SK-N-SH (cell line): ENCODE data around the gene ZDHHC8. TPM values are rescaled to one million over a fixed set of nuclear protein-coding genes. Genes with fewer than 3 reads are reported as not detected.

Experiments
- CTCF ChIA-PET: fragments of 300-600, 350-600 bp; formaldehyde crosslinking; extraction: SDS; loops from one replicate; lab custom pipeline; 2021; lab: Yijun Ruan, JAX
- POLR2A ChIA-PET: fragments of 350-600 bp; sonication (Branson Sonifier 250); formaldehyde crosslinking; extraction: SDS; loops from one replicate; lab custom pipeline; 2020; ENCODE audit warnings: antibody characterized with exemption, inconsistent platforms; lab: Yijun Ruan, JAX
- DNase-seq: peaks from one replicate; pipeline ENCODE4 v3.0.0; 2012
- H2AFZ ChIP-seq: fragments of 200-600 bp; sonication (generic); 2 replicates; pipeline ENCODE4 v1.8.1; 2016; ENCODE audit warnings: antibody characterized with exemption, mild to moderate bottlenecking, low read depth
- H3F3A ChIP-seq: fragments of 200-600 bp; sonication (generic); replicated peaks from 2 replicates; pipeline ENCODE3; 2016; ENCODE audit warnings: antibody characterized with exemption, mild to moderate bottlenecking; ENCODE audit not compliant: insufficient read depth
- H3K27ac ChIP-seq, 2 experiments: fragments of 200-500 bp in 1 of 2; fragments of 200-600 bp in 1 of 2; sonication (Bioruptor generic) in 1 of 2; sonication (generic), shearing (Covaris generic) in 1 of 2; 2 replicates each; pipeline versions ENCODE4 v1.5.1 to v1.6.1; 2014 to 2016; ENCODE audit warnings: low read depth in 2 of 2, inconsistent platforms in 1 of 2, low read length in 1 of 2, mild to moderate bottlenecking in 1 of 2, mixed read lengths in 1 of 2
- H3K27me3 ChIP-seq: fragments of 200-600 bp; sonication (generic), shearing (Covaris generic); 2 replicates; pipeline ENCODE4 v1.6.1; 2016; ENCODE audit warnings: mixed run types; ENCODE audit not compliant: insufficient read depth
- H3K36me3 ChIP-seq, 2 experiments: fragments of 200-500 bp in 1 of 2; fragments of 200-600 bp in 1 of 2; sonication (Bioruptor generic) in 1 of 2; sonication (generic) in 1 of 2; replicated peaks in 1 of 2; 2 replicates each; pipeline versions ENCODE3 to v1.5.1; 2014 to 2016; ENCODE audit warnings: low read length in 1 of 2, mild to moderate bottlenecking in 1 of 2; ENCODE audit not compliant: insufficient read depth in 2 of 2, control insufficient read depth in 1 of 2
- H3K4me1 ChIP-seq, 2 experiments: fragments of 200-500 bp in 1 of 2; fragments of 200-600 bp in 1 of 2; sonication (Bioruptor generic) in 1 of 2; sonication (generic), shearing (Covaris generic) in 1 of 2; 2 replicates each; pipeline versions ENCODE4 v1.5.1 to v1.6.1; 2014 to 2016; ENCODE audit warnings: low read depth in 1 of 2, low read length in 1 of 2, mixed run types in 1 of 2; ENCODE audit not compliant: insufficient read depth in 2 of 2, control insufficient read depth in 1 of 2
- H3K4me2 ChIP-seq: fragments of 200-600 bp; sonication (generic), shearing (Covaris generic); 2 replicates; pipeline ENCODE4 v1.6.1; 2017; ENCODE audit warnings: mixed run types
- H3K4me3 ChIP-seq, 2 experiments: fragments of 200-500 bp in 1 of 2; fragments of 200-600 bp in 1 of 2; sonication (Bioruptor generic) in 1 of 2; sonication (generic), shearing (Covaris generic) in 1 of 2; 2 replicates each; pipeline versions ENCODE4 v1.5.1 to v1.8.1; 2014 to 2016; ENCODE audit warnings: low read depth in 2 of 2, inconsistent platforms in 1 of 2, low read length in 1 of 2, mild to moderate bottlenecking in 1 of 2, mixed read lengths in 1 of 2, moderate library complexity in 1 of 2
- H3K79me2 ChIP-seq: fragments of 200-600 bp; sonication (generic); 2 replicates; pipeline ENCODE4 v1.8.1; 2017; ENCODE audit warnings: mild to moderate bottlenecking; ENCODE audit not compliant: insufficient read depth
- H3K9ac ChIP-seq: fragments of 200-600 bp; sonication (generic); 2 replicates; pipeline ENCODE4 v1.6.1; 2017; ENCODE audit warnings: mixed run types
- H3K9me2 ChIP-seq: fragments of 200-600 bp; sonication (generic); 2 replicates; pipeline ENCODE4 v1.6.1; 2017; ENCODE audit warnings: mixed run types
- H3K9me3 ChIP-seq: fragments of 200-600 bp; sonication (generic); 2 replicates; pipeline ENCODE4 v1.6.1; 2017; ENCODE audit warnings: mixed run types, mild to moderate bottlenecking, moderate library complexity
- H4K20me1 ChIP-seq: fragments of 200-600 bp; sonication (generic); 2 replicates; pipeline ENCODE4 v1.6.1; 2017; ENCODE audit warnings: mild to moderate bottlenecking, mixed run types; ENCODE audit not compliant: insufficient read depth
- CTCF ChIP-seq: fragments of 200-600 bp; sonication (generic); IDR thresholded peaks from 2 replicates; pipeline ENCODE4 v1.6.1; 2017; ENCODE audit warnings: antibody characterized with exemption, mild to moderate bottlenecking, moderate library complexity
- EP300 ChIP-seq, 2 experiments: IDR thresholded peaks; 2 replicates each; pipeline versions ENCODE4 v1.4.0 to v1.6.1; 2012; ENCODE audit warnings: borderline replicate concordance in 1 of 2, low read depth in 1 of 2, low read length in 1 of 2
- EZH2phosphoT487 ChIP-seq: fragments of 200-600 bp; sonication (generic); IDR thresholded peaks from 2 replicates; pipeline ENCODE4 v1.6.1; 2017; ENCODE audit warnings: low read depth, mixed run types, mild to moderate bottlenecking, antibody characterized with exemption, moderate library complexity, borderline replicate concordance
- FOXJ3 ChIP-seq: sonication (generic); formaldehyde crosslinking; IDR thresholded peaks from 2 replicates; pipeline ENCODE4 v1.5.1; 2020; ENCODE audit warnings: mild to moderate bottlenecking, missing genetic modification reagents
- GABPA ChIP-seq: IDR thresholded peaks from 2 replicates; pipeline ENCODE4 v1.4.0; 2012; ENCODE audit warnings: low read depth, mild to moderate bottlenecking
- MXI1 ChIP-seq: IDR thresholded peaks from 2 replicates; pipeline ENCODE4 v1.6.1; 2012; ENCODE audit warnings: mild to moderate bottlenecking, low read depth, low read length, improper control_type of control experiment
- NFIC ChIP-seq: IDR thresholded peaks from 2 replicates; pipeline ENCODE4 v1.4.0; 2012; ENCODE audit warnings: borderline replicate concordance
- PBX3 ChIP-seq: IDR thresholded peaks from 2 replicates; pipeline ENCODE4; 2012
- RAD21 ChIP-seq: IDR thresholded peaks from 2 replicates; pipeline ENCODE4 v1.6.1; 2012; ENCODE audit warnings: mild to moderate bottlenecking, low read length
- RXRA ChIP-seq: IDR thresholded peaks from 2 replicates; pipeline ENCODE4 v1.4.0; 2012; ENCODE audit warnings: low read depth, mild to moderate bottlenecking, borderline replicate concordance
- SIN3A ChIP-seq: IDR thresholded peaks from 2 replicates; pipeline ENCODE4 v1.6.1; 2012; ENCODE audit warnings: low read depth, mild to moderate bottlenecking, low read length, moderate library complexity, borderline replicate concordance
- TAF1 ChIP-seq: IDR thresholded peaks from 2 replicates; pipeline ENCODE4 v1.6.1; 2012; ENCODE audit warnings: low read depth, mild to moderate bottlenecking, low read length, moderate library complexity, borderline replicate concordance
- TCF12 ChIP-seq: IDR thresholded peaks from 2 replicates; pipeline ENCODE4 v1.4.0; 2012
- TEAD4 ChIP-seq: IDR thresholded peaks from 2 replicates; pipeline ENCODE4 v1.4.0; 2012; ENCODE audit warnings: mild to moderate bottlenecking, borderline replicate concordance; ENCODE audit not compliant: insufficient read depth
- USF1 ChIP-seq: IDR thresholded peaks from 2 replicates; pipeline ENCODE4 v1.4.0; 2012; ENCODE audit warnings: low read depth, borderline replicate concordance
- WGBS: methylation state at CpG from one replicate; pipeline ENCODE4 v1.1.6; 2017; ENCODE audit warnings: low lambda C conversion rate; 5-methylcytosine and 5-hydroxymethylcytosine counted together
- polyA plus RNA-seq, 3 experiments: library from polyadenylated mRNA; depleted of rRNA; stranded (reverse); fragments of >200 nt; gene quantifications; 2 replicates each; pipeline ENCODE4 v1.2.3, GENCODE V29; 2012
- TF ChIP-seq, protein P1 (sequence below): fragments of 150-350 bp; IDR thresholded peaks from 2 replicates; pipeline ENCODE4 v1.6.1; 2017; ENCODE audit warnings: antibody characterized with exemption, low read length, low read depth, borderline replicate concordance
- TF ChIP-seq, protein P2 (sequence below): IDR thresholded peaks from 2 replicates; pipeline ENCODE4 v1.4.0; 2012; ENCODE audit warnings: low read depth

ZDHHC8 gene
- polyA plus RNA-seq, 1 of the 3 experiments (the other 2 are of a cell fraction), result 65.3 TPM

GRCh38 chr22:20153945-20154344, 22.3 kb downstream of the ZDHHC8 start (continued):
- TF ChIP-seq TAF1, result no peak
- TF ChIP-seq RXRA, result no peak
- no peak for TF ChIP-seq EZH2phosphoT487

DNA sequence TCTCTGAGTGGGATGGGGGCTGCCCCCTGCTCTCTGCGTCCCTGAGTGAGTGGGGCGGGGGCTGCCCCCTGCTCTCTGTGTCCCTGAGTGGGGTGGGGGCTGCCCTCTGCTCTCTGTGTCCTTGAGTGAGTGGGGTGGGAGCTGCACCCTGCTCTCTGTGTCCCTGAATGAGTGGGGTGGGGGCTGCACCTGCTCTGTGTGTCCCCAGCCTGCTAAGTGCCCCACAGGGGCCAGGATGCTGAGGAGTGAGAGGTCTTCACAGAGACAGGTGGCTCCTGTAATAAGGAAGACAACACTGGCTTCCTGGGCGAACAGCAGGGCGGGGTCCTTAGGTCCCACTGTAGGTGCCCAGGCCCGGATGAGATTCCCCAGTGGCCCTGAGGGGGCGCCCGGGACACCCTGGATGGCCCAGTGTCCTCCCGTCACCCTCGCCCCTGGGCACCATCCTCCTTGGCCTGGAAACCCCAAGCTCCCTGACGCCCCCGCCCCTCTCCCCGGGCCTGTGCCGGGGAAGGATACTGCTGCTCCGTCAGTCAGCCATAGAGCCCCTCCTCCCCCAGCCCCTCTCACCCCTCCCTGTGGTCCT, 23.1 kb downstream of the ZDHHC8 start:
- H3K9me2 ChIP-seq, result no peaks in the 10 kb centered on the region
- WGBS, result no CpG with 5 or more reads among the region's 14 CpGs
- no peak for TF ChIP-seq EP300 (IDR thresholded peaks at IDR 0.05; ENCODE audit: borderline replicate concordance in 1 of 2, low read depth in 1 of 2, low read length in 1 of 2)
- TF ChIP-seq CTCF, result peak; percentile 41; the same call in 1 of the 2 replicates
- no peak for TF ChIP-seq TEAD4
- peak overlapping the region; percentile 30 to 83; a peak in 3 of 4 replicates for H3K27ac ChIP-seq
- peaks cover 0 to 35% of the 10 kb centered on the region in 2 experiments; a peak in 1 of 4 replicates for H3K4me1 ChIP-seq
- 0 out of 2 replicates have a peak overlapping the region, but pooled peaks have one; percentile 65 for H2AFZ ChIP-seq
- H3K79me2 ChIP-seq, result peaks cover 4% of the 10 kb centered on the region; the same call in 1 of the 2 replicates
- peak overlapping the region; percentile 61 to 66 for H3K4me3 ChIP-seq
- peaks cover 0 to 2% of the 10 kb centered on the region in 2 experiments for H3K36me3 ChIP-seq
- CTCF ChIA-PET, result interaction anchor here (0.8 to 5.1 kb wide), 13 partner anchors 9 to 239 kb away, joined by 3 to 87 read pairs (median 3); partner anchors contain the start of gene ZNF74
- POLR2A ChIA-PET, result interaction anchor here (0.9 kb wide), 1 partner anchor 26 kb away, joined by 3 read pairs; no protein-coding TSS in a partner anchor
- no peaks in the 10 kb centered on the region for H3K9me3 ChIP-seq
- no peaks in the 10 kb centered on the region for H3K27me3 ChIP-seq
- peak overlapping the region; percentile 80 for H3K9ac ChIP-seq
- H4K20me1 ChIP-seq, result no peaks in the 10 kb centered on the region
- peak overlapping the region; percentile 96 for H3K4me2 ChIP-seq
- peaks cover 8% of the 10 kb centered on the region for H3F3A ChIP-seq
- DNase-seq, result peak; percentile 87

- DNase-seq, result peak; percentile 96
- Histone ChIP-seq H3K9me3 (no peaks in the 10 kb centered on the region), H3K4me3 (peak overlapping the region; percentile 61 to 66), H3K4me1 (peaks cover 0 to 35% of the 10 kb centered on the region in 2 experiments; a peak in 1 of 4 replicates), H3K36me3 (peaks cover 0 to 2% of the 10 kb centered on the region in 2 experiments), H3K4me2 (peak overlapping the region; percentile 96), H3K9ac (peak overlapping the region; percentile 80), H3K79me2 (peaks cover 4% of the 10 kb centered on the region; the same call in 1 of the 2 replicates), H3K27me3 (no peaks in the 10 kb centered on the region), H4K20me1 (no peaks in the 10 kb centered on the region), H3K9me2 (no peaks in the 10 kb centered on the region), H3F3A (peaks cover 8% of the 10 kb centered on the region), H3K27ac (peak overlapping the region; percentile 30 to 83; a peak in 3 of 4 replicates), H2AFZ (0 out of 2 replicates have a peak overlapping the region, but pooled peaks have one; percentile 65)
- WGBS, result 35% methylated on average over 13 of the region's 30 CpGs
- ChIA-PET CTCF (interaction anchor here (0.6 to 5.1 kb wide), 19 partner anchors 10 to 238 kb away, joined by 3 to 87 read pairs (median 5); partner anchors contain the start of genes DGCR6L and ZNF74), POLR2A (no interaction called here)
- TF ChIP-seq, protein P1, sequence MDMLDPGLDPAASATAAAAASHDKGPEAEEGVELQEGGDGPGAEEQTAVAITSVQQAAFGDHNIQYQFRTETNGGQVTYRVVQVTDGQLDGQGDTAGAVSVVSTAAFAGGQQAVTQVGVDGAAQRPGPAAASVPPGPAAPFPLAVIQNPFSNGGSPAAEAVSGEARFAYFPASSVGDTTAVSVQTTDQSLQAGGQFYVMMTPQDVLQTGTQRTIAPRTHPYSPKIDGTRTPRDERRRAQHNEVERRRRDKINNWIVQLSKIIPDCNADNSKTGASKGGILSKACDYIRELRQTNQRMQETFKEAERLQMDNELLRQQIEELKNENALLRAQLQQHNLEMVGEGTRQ, result no peak
- TF ChIP-seq FOXJ3 (CRISPR knock-in tag) (no peak), NFIC (no peak), TCF12 (peak; percentile 31; the same call in 1 of the 2 replicates), USF1 (no peak), GABPA (peak; percentile 73), SIN3A (peak; percentile 74; the same call in 1 of the 2 replicates), MXI1 (peak; percentile 99), PBX3 (no peak), RAD21 (no peak)
- TF ChIP-seq, protein P2, sequence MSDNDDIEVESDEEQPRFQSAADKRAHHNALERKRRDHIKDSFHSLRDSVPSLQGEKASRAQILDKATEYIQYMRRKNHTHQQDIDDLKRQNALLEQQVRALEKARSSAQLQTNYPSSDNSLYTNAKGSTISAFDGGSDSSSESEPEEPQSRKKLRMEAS, result peak; percentile 87
Measured at GRCh38 chr22:20155330-20156041, 23.9 kb downstream of the ZDHHC8 start.
